ENCODE results near the gene EML4. TPM values are rescaled to one million over a fixed set of nuclear protein-coding genes. Genes with fewer than 3 reads are reported as not detected.

EML4 gene
- total and polyA plus RNA-seq, 10 of the 15 experiments (the other 5 are each of a cell fraction or from before 2014, with no cell fraction given) = 23.1 to 91.3 (median 77.4) TPM

GRCh38 chr2:42325609-42326008 is 156.5 kb downstream of the EML4 start:
- Histone ChIP-seq H3K27ac (ENCODE audit: control insufficient read depth, insufficient read depth) (no peak overlapping the region), H3K9me3 (replicated peaks; ENCODE audit: control insufficient read depth, insufficient read depth, low read length) (no peaks in the 10 kb centered on the region), H2AFZ (ENCODE audit: control insufficient read depth, low read depth, low read length) (no peak overlapping the region), H3K4me1 (ENCODE audit: control insufficient read depth, insufficient read depth, low read length) (no peaks in the 10 kb centered on the region), H4K20me1 (ENCODE audit: control insufficient read depth, insufficient read depth) (no peaks in the 10 kb centered on the region), H3K9ac (ENCODE audit: control insufficient read depth, insufficient read depth, low read length) (no peak overlapping the region), H3K4me3 (no peak overlapping the region), H3K27me3 (replicated peaks in 1 of 2; ENCODE audit: control insufficient read depth in 2 of 2, insufficient read depth in 2 of 2, low read length in 1 of 2) (no peaks in the 10 kb centered on the region), H3K79me2 (ENCODE audit: control insufficient read depth, insufficient read depth, low read length) (no peaks in the 10 kb centered on the region), H3K36me3 (ENCODE audit: control insufficient read depth in 2 of 2, insufficient read depth in 2 of 2, low read length in 1 of 2) (peaks cover 4 to 9% of the 10 kb centered on the region in 2 experiments), H3K4me2 (ENCODE audit: control insufficient read depth, insufficient read depth) (no peak overlapping the region)
- RAD21 ChIA-PET (ENCODE audit: unreplicated experiment) = interaction anchor here (1.2 kb wide), 1 partner anchor 232 kb away, joined by 3 read pairs; no protein-coding TSS in a partner anchor
- POLR2A ChIA-PET = no interaction called here
- FAIRE-seq (no peak), ATAC-seq (no peak), DNase-seq (ENCODE audit: low read depth, low spot score) (no peak)
- WGBS (ENCODE audit: insufficient coverage, insufficient replicate concordance, low lambda C conversion rate, missing lambda C conversion rate) = 100% methylated on average over 1 of the region's 1 CpG
- intact Hi-C loops (cut with micrococcal nuclease; ENCODE audit: unreplicated experiment) = loop anchor here (10.0 kb wide), 1 partner anchor 481 kb away; no protein-coding TSS in a partner anchor
- CTCF ChIA-PET = interaction anchor here (0.7 to 4.9 kb wide), 3 partner anchors 11 to 239 kb away, joined by 3 to 89 read pairs (median 4); no protein-coding TSS in a partner anchor
- SMC1A ChIA-PET (ENCODE audit: uncharacterized antibody, unreplicated experiment) = interaction anchor here (1.5 to 5.6 kb wide), 2 partner anchors 154 to 230 kb away, joined by 3 to 48 read pairs; no protein-coding TSS in a partner anchor
- in situ Hi-C loops (cut with MboI) = loop anchor here (5.0 kb wide), 1 partner anchor 228 kb away; no protein-coding TSS in a partner anchor
- BruUV-seq (replicated peaks) = no TSS peak
- TF ChIP-seq TAF1 (IDR thresholded peaks at IDR 0.05; ENCODE audit: borderline replicate concordance, low read depth, low read length) (no peak), TCF7 (IDR thresholded peaks at IDR 0.05; ENCODE audit: borderline replicate concordance) (no peak), MYB (IDR thresholded peaks at IDR 0.05; ENCODE audit: borderline replicate concordance, low read depth, low read length) (no peak), BCL3 (IDR thresholded peaks at IDR 0.05; ENCODE audit: borderline replicate concordance, insufficient read depth, low read depth, low read length, poor library complexity, severe bottlenecking) (no peak), RUNX3 (IDR thresholded peaks at IDR 0.05; ENCODE audit: low read length) (no peak), ATF7 (IDR thresholded peaks at IDR 0.05; ENCODE audit: low read depth) (no peak), PAX8 (IDR thresholded peaks at IDR 0.05) (no peak), SREBF2 (IDR thresholded peaks at IDR 0.05; ENCODE audit: low read length) (no peak), TARDBP (IDR thresholded peaks at IDR 0.05; ENCODE audit: borderline replicate concordance) (no peak), GABPA (IDR thresholded peaks at IDR 0.05; ENCODE audit: low read depth) (no peak), POLR2AphosphoS2 (IDR thresholded peaks at IDR 0.05; ENCODE audit: low read depth, low read length) (no peak), SUPT20H (IDR thresholded peaks at IDR 0.05; ENCODE audit: borderline replicate concordance, control insufficient read depth, low read depth, low read length) (no peak), ZNF622 (IDR thresholded peaks at IDR 0.05) (no peak), TBL1XR1 (IDR thresholded peaks at IDR 0.05; ENCODE audit: low read depth, low read length) (no peak), SKIL (IDR thresholded peaks at IDR 0.05; ENCODE audit: low read depth, poor library complexity, severe bottlenecking) (no peak), CTCF (IDR thresholded peaks at IDR 0.05 in 2 of 3, conservative IDR thresholded peaks at IDR 0.05 in 1 of 3; ENCODE audit: control insufficient read depth in 2 of 3, extremely low read depth in 1 of 3, insufficient read depth in 1 of 3, low read depth in 3 of 3, low read length in 3 of 3) (no peak), ZNF274 (IDR thresholded peaks at IDR 0.05; ENCODE audit: insufficient read depth, insufficient read length) (no peak), MLLT1 (IDR thresholded peaks at IDR 0.05) (no peak), RFX5 (IDR thresholded peaks at IDR 0.05; ENCODE audit: low read depth, low read length) (no peak)
